NCI-H1105 treated with DMSO at 0.1 percent for 48 hours (cell line): Measurements from ENCODE around the gene IL1RAPL2.

ENCODE experiments used
- DNase-seq: peaks from one replicate; lab custom pipeline; 2025; lab: John Stamatoyannopoulos, UW

The IL1RAPL2 gene

DNA sequence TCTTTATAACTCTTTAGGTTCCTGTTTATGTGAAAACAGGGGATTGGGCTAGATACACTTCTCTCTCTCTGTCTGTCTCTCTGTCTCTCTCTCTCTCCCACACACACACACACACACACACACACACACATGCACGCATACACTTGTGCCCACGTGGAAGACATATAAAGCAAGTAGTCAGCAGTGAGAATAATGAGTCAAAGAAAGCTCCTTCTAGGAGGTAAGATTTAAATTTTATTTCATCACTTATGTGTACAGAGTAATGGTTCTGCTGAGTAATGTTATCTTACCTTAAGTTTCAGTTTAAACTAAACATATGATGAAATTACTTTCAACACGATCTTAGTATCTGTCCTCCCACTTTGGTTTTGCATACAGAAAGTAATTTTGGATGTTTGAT lies 897.5 kb downstream of the IL1RAPL2 start:
- no peak for DNase-seq

- DNase-seq = no peak
These were observed 898.6 kb downstream of the IL1RAPL2 start for GRCh38 chrX:105464618-105465017.

DNA sequence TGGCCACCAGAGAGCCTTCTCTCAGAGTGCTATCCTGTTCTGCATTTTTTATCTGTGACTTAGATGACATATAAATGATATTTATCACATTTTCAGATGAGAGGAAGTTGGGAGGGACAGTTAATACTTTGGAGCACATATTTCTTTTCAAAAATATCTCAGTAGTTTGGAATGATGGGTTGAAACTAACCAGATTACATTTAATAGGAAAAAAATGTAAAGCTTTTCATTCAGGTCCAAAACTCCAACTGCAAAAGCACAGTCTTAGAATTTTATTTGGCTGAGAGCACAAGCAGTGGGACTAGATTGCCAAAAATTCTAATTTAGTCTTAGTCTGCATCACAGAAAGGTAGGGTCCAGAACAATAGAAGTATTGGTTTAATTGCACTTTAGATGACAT lies 902.7 kb downstream of the IL1RAPL2 start:
- no peak for DNase-seq

DNA sequence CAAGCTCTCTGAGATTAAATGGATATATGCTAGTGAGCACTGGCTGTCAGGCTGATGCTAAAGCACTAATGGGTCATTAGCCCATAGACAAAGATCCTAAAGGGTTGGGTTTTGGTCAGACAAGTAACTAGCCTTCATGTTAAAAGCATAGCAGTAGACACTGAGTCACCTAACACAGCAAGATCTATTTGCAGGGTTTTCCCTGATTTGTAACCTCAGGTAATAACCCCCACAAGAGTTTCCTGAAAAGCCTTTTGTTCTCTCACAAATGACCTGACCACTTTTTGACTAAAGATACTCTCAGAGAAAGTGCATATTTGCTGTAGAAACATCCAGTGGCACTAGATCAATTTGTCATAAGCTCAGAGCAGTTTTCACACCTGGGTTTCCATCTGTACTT lies 905.6 kb downstream of the IL1RAPL2 start:
- DNase-seq = no peak

GRCh38 chrX:105475801-105476200 lies 909.8 kb downstream of the IL1RAPL2 start:
- DNase-seq = no peak

GRCh38 chrX:105477351-105477750 lies 911.4 kb downstream of the IL1RAPL2 start:
- no peak for DNase-seq

GRCh38 chrX:105480646-105481310 lies 914.8 kb downstream of the IL1RAPL2 start:
- DNase-seq = no peak

GRCh38 chrX:105483011-105483410 lies 917.0 kb downstream of the IL1RAPL2 start:
- DNase-seq = no peak

DNA sequence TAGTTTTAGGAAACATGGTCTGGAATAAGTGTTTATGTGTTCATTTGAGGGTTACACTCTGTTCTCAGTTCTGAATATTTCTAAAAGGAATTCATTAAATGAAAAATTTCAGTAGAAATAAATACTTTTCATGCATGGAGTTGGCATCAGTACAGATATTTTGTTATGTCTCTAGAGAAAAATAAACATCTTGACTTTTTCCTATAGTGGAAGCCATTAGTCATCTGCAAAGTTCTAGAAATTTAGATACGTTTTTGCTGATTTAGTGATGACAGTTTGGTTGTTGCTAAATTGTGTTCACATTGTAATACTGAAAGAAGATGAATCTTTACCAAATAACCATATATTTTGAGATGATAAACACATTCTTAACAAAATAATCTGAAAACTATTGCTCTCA lies 922.7 kb downstream of the IL1RAPL2 start:
- no peak for DNase-seq

- DNase-seq = no peak
These were observed 929.4 kb downstream of the IL1RAPL2 start for GRCh38 chrX:105495376-105495775.

DNA sequence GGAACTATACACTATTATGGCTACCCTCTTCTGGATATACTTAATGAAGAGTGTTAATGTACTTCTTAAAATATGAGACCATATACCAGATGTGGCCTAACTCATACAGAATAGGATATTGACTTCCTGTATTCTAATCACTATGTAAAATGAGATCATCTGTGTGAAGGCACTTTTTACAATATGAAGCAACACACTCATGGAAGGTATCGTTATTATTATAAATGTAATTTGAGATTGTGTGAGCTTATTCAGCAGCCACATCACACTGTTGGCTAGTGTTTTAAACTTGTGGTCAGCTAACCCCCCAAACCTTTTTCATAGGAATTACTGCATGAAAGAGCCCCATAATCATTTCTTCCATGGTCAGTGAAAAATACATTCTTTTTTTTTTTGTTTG lies 936.3 kb downstream of the IL1RAPL2 start:
- DNase-seq = no peak

GRCh38 chrX:105515561-105515960 lies 949.6 kb downstream of the IL1RAPL2 start:
- DNase-seq = no peak

DNA sequence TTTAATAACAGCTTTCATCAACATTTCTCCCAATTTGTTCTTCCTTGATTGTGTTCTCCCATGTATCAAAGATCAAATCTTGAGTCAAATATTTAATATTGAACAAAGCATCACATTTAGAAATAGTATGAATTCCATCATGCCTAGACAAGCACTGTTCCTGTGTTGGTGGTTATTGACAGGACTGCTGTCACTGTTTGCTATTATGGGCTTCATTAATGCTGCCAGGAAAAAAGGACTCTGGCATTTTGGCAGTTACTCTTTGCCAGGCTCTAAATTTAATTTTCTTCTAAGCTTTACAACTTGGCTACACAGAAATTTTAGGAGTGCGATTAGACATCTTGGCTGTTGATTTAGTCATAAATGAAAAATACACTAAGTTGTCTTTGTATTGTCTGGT lies 960.4 kb downstream of the IL1RAPL2 start:
- DNase-seq = no peak

GRCh38 chrX:105527759-105528158 lies 961.8 kb downstream of the IL1RAPL2 start:
- DNase-seq = no peak

DNA sequence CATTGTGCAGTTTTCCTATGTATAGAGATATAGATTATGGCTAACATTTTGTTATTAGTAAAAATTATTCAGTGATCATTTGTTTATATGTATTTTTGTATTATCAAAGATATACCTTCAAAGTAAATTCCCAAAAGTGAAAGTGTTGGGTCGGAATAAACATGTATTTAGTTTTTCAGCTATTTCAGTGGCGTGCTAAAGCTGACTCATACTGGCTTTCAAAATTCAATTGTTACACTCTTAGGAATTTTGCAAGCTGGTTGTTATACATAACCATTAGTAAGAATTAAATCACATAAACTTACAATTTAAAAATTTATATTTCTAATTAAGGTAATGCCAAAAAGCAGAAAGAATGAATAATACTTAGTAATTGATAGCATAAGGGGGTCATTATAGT lies 968.0 kb downstream of the IL1RAPL2 start:
- no peak for DNase-seq

DNA sequence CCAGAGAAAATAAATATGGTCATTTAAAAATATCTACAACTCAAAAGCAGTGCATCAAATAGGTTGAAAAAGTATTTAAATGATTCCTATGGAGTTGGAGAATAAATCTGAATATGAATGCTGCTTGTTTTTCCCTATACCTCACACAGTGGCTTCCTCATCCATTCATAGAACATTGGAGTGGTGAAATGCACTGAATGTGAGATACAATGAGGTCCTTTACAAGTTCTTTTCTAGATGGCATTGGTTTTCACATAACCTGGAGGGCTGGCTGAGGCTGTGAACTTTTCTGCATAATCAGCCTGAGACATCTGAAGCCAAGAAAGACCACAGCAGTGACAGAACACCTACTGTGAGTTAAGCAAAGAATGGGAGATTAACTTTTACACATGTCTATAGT lies 977.3 kb downstream of the IL1RAPL2 start:
- no peak for DNase-seq

- no peak for DNase-seq
These were observed 984.2 kb downstream of the IL1RAPL2 start for GRCh38 chrX:105550043-105550663.

DNA sequence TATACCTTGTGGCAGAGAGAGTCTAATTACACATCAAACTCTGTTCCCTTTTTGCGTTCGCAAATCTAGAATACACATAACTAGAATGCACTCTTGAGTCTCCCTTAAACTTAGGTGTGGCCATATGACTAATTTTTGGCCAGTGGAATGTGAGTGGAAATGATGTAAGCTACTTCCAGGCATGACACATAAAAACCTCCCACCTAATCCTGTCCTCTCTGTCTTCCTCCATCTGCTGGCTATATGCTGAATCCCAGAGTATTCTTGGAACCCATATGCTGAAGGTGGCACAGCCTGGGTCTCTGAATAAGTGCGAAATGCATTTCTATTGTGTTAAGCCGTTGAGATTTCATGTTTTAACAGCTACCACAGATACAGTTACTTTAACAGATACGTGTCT lies 986.4 kb downstream of the IL1RAPL2 start:
- no peak for DNase-seq

- no peak for DNase-seq
These were observed 987.1 kb downstream of the IL1RAPL2 start for GRCh38 chrX:105553118-105553517.

DNA sequence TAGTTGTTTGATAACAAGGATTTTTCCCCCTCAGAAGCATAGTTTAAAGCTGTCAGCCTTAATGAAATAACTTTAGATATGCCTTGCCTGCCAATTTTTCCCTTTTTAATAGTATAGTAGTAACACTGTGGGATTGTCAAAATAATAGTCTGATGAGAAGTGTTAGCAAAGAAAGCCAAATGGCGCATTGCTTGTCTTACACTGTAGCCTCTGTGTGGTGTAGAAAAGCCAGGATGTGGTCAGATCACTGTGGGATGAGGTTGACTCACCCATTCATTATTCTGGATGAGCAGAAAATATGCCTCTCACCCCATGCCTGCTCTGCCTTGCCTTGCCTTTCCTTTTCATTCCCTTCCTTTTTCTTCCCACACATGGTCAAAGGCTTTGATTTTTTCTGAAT lies 998.5 kb downstream of the IL1RAPL2 start:
- no peak for DNase-seq

DNA sequence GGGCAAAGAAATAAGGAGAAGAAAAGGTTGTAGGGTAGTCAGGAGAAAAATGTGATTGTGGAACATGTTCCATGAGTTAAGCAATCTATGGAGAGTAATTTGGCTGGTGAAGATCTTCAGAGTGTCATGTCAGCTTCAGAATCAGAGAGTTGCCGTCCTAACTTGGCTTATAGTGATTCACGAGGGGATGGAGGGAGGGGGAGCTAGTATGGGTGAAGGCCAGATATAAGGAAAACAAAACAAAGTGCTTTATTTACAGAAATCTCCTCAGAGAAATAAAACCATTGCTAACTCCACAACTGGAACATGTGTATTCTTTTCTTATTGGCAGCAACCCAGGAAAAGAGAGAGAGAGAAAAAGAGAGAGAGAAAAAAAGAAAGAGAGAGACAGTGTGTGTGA lies 999.9 kb downstream of the IL1RAPL2 start:
- DNase-seq = no peak

GRCh38 chrX:105567082-105567481 lies 1001.1 kb downstream of the IL1RAPL2 start:
- DNase-seq = no peak

DNA sequence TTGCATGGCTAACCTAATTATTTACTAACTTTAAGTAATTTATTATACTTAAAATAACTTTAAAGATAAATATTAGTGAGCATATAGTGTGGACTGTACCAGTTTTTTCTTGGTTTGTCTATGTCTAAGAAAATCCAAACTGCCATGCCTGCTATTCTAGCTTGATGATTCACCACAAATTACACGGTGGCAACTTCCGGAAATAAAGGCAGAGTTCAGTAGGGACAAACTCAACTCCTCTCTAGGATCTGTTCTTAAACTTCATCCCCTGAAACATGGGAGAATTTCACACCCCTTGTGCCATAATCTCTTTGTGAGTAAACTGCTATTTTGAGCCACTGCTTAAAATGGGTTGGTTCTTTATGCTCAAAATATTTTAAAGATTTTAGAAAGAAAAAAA lies 1042.7 kb downstream of the IL1RAPL2 start:
- no peak for DNase-seq

GRCh38 chrX:105609530-105609929 lies 1043.5 kb downstream of the IL1RAPL2 start:
- no peak for DNase-seq
